T1000 (cell line): ENCODE measurements around the gene LAMA3.

ENCODE experiments used
- DNase-seq: peaks from one replicate; lab custom pipeline; 2025; ENCODE audit warnings: mixed read lengths; lab: John Stamatoyannopoulos, UW

LAMA3 gene

DNA sequence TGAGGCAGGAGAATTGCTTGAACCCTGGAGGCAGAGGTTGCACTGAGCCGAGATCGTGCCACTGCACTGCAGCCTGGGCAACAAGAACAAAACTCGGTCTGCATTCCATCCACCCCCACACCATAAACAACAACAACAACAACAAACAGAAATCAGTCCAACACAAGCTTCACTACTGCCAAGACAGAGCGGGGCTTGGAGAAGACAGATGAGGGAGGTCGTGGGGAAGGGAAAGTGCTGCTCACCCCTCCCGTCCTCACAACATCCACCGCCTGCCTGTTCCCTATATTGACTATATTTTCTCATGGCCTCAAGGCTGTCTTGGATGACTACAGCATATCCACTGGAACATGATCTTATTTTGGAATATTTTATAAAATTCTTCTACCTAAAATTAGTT is 187.7 kb downstream of the LAMA3 start:
- DNase-seq: no peak

- no peak for DNase-seq
Observed at GRCh38 chr18:23877371-23877770, 188.1 kb downstream of the LAMA3 start.

DNA sequence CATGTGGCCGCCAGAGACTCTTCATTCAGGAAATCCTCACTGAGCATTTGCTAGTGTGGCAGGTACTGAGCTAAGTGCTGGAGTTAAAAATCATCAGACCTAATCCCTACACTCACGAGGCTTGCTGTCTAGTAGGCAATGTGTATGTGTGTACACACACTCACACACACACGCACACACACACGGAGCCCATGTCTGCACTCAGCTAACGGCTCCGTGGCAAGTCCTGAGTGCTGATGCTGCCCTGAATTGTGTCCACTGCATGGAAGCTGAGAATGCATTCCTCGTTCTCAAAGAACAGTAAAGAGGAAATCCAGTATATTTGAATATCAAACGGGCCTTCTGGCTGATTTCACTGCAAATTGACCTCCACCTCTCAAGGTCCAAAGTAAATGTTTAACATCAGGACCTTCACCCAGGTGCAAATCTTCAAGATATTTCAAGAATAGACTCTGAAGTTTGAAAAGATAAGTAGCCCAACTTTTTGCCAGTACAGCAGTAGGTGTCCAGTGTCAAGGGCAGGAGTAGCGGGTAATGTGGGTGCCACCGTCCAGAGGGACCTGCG is 189.2 kb downstream of the LAMA3 start:
- DNase-seq: no peak

- no peak for DNase-seq
Observed at GRCh38 chr18:23879126-23879525, 189.9 kb downstream of the LAMA3 start.

DNA sequence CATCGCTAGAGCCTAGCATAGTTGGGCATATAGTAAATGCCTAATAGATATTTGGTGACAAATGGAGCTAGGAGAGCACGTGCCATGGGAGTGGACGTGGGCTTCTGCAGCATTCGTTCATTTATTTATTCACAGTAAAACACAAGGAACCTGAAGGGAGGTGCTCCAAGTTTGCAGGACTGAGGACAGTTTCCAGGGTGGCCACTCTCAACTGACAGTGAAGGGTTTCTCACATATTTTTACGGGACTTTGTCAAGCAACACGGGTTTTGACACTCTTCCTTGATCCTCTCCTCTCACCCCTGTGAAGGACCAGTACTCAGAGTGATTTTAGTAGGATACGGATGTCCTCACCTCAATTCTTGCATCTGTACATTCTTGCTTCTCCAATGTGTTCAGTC is 190.3 kb downstream of the LAMA3 start:
- DNase-seq: no peak

GRCh38 chr18:23879966-23880565 is 190.8 kb downstream of the LAMA3 start:
- DNase-seq: no peak

- DNase-seq: no peak
Observed at GRCh38 chr18:23880931-23881617, 191.8 kb downstream of the LAMA3 start.

DNA sequence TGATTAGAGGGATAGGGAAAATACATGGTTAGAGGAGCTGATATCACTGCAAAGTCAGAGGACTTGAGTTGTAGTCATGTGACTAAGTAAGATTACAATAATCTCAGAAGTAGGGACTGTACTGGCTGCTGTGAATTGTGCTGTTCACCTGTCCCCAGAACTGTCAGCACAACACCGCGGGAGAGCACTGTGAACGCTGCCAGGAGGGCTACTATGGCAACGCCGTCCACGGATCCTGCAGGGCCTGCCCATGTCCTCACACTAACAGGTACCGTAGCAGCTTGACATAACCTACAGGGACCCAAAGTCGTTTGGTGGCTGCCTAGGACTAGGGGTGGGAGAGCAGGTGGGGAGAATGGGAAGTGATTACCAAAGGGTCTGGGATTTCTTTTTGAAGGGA is 192.5 kb downstream of the LAMA3 start:
- no peak for DNase-seq

- DNase-seq: no peak
Observed at GRCh38 chr18:23882616-23883276, 193.5 kb downstream of the LAMA3 start.

- no peak for DNase-seq
Observed at GRCh38 chr18:23883277-23883790, 194.1 kb downstream of the LAMA3 start.

DNA sequence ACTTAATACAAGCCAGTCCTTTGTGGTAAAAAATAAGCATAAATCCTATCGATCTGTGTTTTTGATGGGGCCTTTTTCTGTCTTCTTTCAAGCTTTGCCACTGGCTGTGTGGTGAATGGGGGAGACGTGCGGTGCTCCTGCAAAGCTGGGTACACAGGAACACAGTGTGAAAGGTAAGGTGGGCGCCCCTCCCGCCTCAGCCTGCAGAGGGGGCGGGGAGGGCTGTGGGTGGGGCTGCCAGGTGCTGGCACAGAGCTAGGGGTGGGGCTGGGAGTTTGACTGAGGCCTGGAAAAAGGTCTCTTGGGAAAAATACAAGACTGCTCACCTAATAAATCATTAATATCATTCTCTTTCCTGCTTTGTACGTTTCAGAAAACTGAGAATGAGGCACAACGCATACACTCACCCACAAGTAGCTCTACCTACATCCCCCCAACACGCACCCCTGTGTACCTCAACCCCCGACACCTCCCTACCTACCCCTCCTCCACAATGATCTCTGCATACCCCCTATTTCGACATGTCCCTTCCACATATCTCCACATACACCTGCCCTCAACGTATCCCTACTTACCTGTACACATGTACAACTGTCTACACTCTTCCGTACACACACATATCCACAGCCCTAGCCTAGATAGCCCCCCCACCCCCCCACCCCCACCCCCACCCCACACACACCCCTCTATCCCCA is 195.6 kb downstream of the LAMA3 start:
- DNase-seq: no peak

DNA sequence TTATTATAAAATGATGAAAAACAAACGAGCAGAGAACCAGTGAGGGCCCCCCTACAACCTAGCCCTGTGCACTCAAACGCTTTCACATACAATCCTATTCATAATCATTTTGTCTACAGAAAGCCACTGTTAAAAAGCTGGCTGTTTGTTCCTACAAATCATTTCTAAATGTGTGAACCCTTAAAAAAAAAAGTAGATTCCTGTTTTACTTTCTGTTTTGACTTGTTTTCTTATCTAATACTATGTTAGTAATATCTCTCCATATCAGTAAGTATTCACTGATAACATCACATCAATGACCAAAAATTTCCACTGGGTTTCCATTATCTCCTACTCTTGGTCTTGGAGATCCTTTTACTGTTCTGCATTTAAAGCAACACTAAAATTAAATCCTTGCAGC is 196.5 kb downstream of the LAMA3 start:
- DNase-seq: no peak

DNA sequence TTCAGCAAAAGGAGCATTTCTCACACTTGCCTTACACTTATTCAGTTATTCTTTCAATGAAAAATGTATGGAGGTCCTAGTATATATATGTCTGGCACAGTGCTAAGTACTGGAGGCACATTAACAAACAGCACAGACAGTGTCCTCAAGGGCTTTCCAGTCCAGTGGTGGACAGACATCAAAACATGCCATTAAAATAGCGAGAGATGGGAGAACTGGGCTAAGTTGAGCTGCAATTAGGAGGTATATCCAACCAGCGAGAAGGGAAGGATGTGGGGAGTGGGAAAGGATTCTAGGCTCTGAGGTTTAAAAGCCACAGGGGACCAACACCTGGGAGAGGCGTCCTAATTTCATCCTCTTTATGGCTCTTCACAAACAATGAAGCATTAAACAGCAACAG is 197.8 kb downstream of the LAMA3 start:
- DNase-seq: no peak

DNA sequence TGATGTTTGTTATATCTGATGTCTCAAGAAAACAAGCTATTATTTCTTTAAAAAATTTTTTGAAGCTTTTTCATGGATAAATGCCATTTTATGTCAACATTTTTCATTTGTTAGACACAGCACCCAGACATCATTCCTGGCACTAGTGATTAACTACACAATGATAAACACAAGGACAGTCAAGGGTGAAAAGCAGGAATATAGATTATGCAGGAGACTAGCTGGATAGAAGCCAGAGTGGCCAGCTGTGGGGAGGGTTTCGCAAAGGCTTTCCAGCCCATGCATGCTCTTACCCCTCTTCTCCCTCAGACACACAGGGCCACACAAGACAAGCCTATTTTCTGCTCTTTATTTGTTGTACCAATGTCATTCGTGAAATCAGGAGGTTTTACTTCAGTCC is 198.2 kb downstream of the LAMA3 start:
- no peak for DNase-seq

GRCh38 chr18:23888881-23889280 is 199.6 kb downstream of the LAMA3 start:
- DNase-seq: no peak

- DNase-seq: no peak
Observed at GRCh38 chr18:23889907-23890306, 200.7 kb downstream of the LAMA3 start.

DNA sequence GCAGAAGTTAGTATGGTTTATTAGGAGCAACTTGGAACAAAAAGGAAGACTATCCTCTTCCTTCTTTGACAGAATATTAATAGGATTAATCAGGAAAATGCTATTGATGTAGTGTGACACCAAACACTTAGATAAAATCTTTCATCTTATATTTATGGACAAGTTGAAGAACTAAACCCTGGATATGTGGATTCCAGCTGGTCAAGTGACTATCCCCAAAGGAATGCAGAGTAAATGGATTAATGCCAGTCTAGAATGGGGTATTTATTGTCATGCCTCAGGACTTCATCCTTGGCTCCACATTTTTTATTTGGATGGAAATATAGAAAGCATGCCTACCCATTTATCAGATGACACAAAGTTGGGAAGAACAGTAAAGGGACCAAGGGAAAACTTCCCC is 201.3 kb downstream of the LAMA3 start:
- no peak for DNase-seq

- no peak for DNase-seq
Observed at GRCh38 chr18:23893653-23894052, 204.4 kb downstream of the LAMA3 start.

- no peak for DNase-seq
Observed at GRCh38 chr18:23894661-23895175, 205.5 kb downstream of the LAMA3 start.

GRCh38 chr18:23897291-23897690 is 208.0 kb downstream of the LAMA3 start:
- DNase-seq: no peak

DNA sequence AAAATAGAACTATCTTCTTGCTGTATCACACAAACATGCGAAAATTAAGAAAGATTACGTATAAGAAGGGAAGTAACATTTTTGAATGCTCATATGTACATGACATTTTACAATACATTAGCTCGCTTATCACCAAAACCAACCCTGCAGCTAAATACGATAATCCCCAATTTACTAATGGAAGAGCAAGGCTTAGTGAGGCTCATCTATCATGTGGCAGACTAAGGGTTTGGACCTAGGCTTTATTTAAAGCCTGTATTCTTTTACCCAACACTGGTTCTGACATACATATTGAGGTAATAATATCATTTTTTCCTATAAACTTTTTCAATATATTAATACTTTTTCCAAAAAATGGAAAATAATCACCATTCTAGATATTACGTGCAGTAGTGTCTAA is 208.5 kb downstream of the LAMA3 start:
- no peak for DNase-seq

GRCh38 chr18:23900994-23901393 is 211.7 kb downstream of the LAMA3 start:
- DNase-seq: no peak
